ENCODE results near the gene IFI27L2. TPM values are rescaled to one million over a fixed set of nuclear protein-coding genes. Genes with fewer than 3 reads are reported as not detected.

IFI27L2 gene
- total RNA-seq, 3 donors from 2014 or later (not counting 1 experiment from before 2014, with no cell fraction given) = 36.3 to 55.1 (median 39.8) TPM

- Histone ChIP-seq H3K4me1 (ENCODE audit: control insufficient read depth, insufficient read depth, low read length) (no peaks in the 10 kb centered on the region), H3K36me3 (ENCODE audit: control insufficient read depth, insufficient read depth, low read length) (no peaks in the 10 kb centered on the region), H3K27ac (ENCODE audit: low read length) (no peak overlapping the region), H3K4me3 (ENCODE audit: low read length) (no peak overlapping the region), H3K27me3 (ENCODE audit: control insufficient read depth, insufficient read depth, low read length) (no peaks in the 10 kb centered on the region), H3K9me3 (ENCODE audit: control insufficient read depth, insufficient read depth, low read length) (no peaks in the 10 kb centered on the region)
- no peaks in the 10 kb centered on the region for H3K9me3 Mint-ChIP-seq
- H3K27me3 Mint-ChIP-seq (ENCODE audit: low read depth in 2 of 2) = no peaks in the 10 kb centered on the region
- no peaks in the 10 kb centered on the region for H3K36me3 Mint-ChIP-seq
- DNase-seq (no peak), ATAC-seq (no peak)
- no peak for TF ChIP-seq CTCF (IDR thresholded peaks at IDR 0.05)
- intact Hi-C loops (cut with micrococcal nuclease) = no loop called here
- no peak overlapping the region for H3K27ac Mint-ChIP-seq
- no peak overlapping the region for H3K4me3 Mint-ChIP-seq
- WGBS (ENCODE audit: insufficient coverage) = 94% methylated on average over 8 of the region's 10 CpGs
- H3K4me1 Mint-ChIP-seq = no peaks in the 10 kb centered on the region
These were observed 24.7 kb downstream of the IFI27L2 start for GRCh38 chr14:94104731-94105130.

- H3K27me3 ChIP-seq (ENCODE audit: control insufficient read depth, insufficient read depth, low read length) = no peaks in the 10 kb centered on the region
- H3K36me3 Mint-ChIP-seq = no peaks in the 10 kb centered on the region
- no peaks in the 10 kb centered on the region for H3K36me3 ChIP-seq (ENCODE audit: control insufficient read depth, insufficient read depth, low read length)
- intact Hi-C loops (cut with micrococcal nuclease) = no loop called here
- WGBS (ENCODE audit: insufficient coverage) = 94% methylated on average over 7 of the region's 7 CpGs
- H3K4me1 Mint-ChIP-seq = no peaks in the 10 kb centered on the region
- H3K4me3 ChIP-seq (ENCODE audit: low read length) = no peak overlapping the region
- no peaks in the 10 kb centered on the region for H3K9me3 Mint-ChIP-seq
- no peaks in the 10 kb centered on the region for H3K27me3 Mint-ChIP-seq (ENCODE audit: low read depth in 2 of 2)
- ATAC-seq (no peak), DNase-seq (no peak)
- H3K9me3 ChIP-seq (ENCODE audit: control insufficient read depth, insufficient read depth, low read length) = no peaks in the 10 kb centered on the region
- H3K27ac Mint-ChIP-seq = no peak overlapping the region
- no peak for TF ChIP-seq CTCF (IDR thresholded peaks at IDR 0.05)
- H3K4me1 ChIP-seq (ENCODE audit: control insufficient read depth, insufficient read depth, low read length) = no peaks in the 10 kb centered on the region
- H3K4me3 Mint-ChIP-seq = no peak overlapping the region
- H3K27ac ChIP-seq (ENCODE audit: low read length) = no peak overlapping the region
These were observed 25.8 kb downstream of the IFI27L2 start for GRCh38 chr14:94103554-94104150.

GRCh38 chr14:94102768-94103482 lies 26.5 kb downstream of the IFI27L2 start:
- WGBS (ENCODE audit: insufficient coverage) = 91% methylated on average over 8 of the region's 8 CpGs
- TF ChIP-seq CTCF (IDR thresholded peaks at IDR 0.05) = no peak
- Histone ChIP-seq H3K9me3 (ENCODE audit: control insufficient read depth, insufficient read depth, low read length) (no peaks in the 10 kb centered on the region), H3K36me3 (ENCODE audit: control insufficient read depth, insufficient read depth, low read length) (no peaks in the 10 kb centered on the region), H3K27ac (ENCODE audit: low read length) (no peak overlapping the region), H3K4me1 (ENCODE audit: control insufficient read depth, insufficient read depth, low read length) (no peaks in the 10 kb centered on the region), H3K4me3 (ENCODE audit: low read length) (no peak overlapping the region), H3K27me3 (ENCODE audit: control insufficient read depth, insufficient read depth, low read length) (no peaks in the 10 kb centered on the region)
- no peaks in the 10 kb centered on the region for H3K4me1 Mint-ChIP-seq
- intact Hi-C loops (cut with micrococcal nuclease) = no loop called here
- H3K36me3 Mint-ChIP-seq = no peaks in the 10 kb centered on the region
- DNase-seq (no peak), ATAC-seq (no peak)
- no peaks in the 10 kb centered on the region for H3K9me3 Mint-ChIP-seq
- H3K27ac Mint-ChIP-seq = no peak overlapping the region
- no peaks in the 10 kb centered on the region for H3K27me3 Mint-ChIP-seq (ENCODE audit: low read depth in 2 of 2)
- H3K4me3 Mint-ChIP-seq = no peak overlapping the region

Data from natural killer cell (primary cell).